GM18526 (cell line): ENCODE measurements around the gene PRMT9.

ENCODE experiments used
- POLR2A ChIP-seq: IDR thresholded peaks from 3 replicates; pipeline ENCODE4 v1.6.1; 2011; ENCODE audit not compliant: insufficient read length; ENCODE audit errors: extremely low read depth

PRMT9 gene

DNA sequence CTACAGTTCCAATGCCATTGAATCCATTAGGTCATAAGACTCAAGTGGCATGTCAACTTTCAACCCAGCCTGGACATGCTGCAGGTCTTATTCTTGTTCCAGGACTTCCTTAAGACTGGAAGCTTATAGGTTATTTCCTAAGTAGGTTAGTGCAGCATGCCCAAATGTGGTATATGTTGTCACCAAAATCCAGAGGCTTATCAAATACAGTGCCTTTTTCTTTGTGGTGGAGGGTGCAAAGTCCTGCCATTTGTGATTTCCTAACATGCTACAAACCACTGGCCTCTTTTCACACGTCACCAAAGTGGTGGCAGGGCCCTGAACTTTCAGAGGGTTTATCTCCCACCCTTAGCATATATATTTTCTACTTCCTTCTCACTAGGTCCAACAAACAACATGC, 76.5 kb downstream of the PRMT9 start:
- no peak for TF ChIP-seq POLR2A

DNA sequence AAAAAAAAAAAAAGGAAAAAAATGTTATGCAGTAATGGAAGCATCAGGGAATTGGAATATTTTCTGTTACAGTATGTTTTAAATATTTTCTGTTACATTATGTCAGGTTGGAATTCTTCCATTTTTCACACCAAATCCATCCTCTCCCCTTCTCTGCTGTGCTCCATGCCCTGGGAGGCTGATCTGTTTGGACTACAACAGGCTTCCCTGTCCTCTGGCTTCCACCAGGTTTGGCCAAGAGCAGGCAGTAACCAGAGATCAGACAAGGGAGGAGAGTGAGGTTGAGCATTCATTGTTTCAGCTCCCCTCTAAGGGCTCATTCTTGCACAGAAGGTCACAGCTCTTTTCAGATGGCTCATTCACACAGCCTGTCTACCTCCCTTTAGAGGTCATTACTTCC, 78.5 kb downstream of the PRMT9 start:
- TF ChIP-seq POLR2A: no peak

DNA sequence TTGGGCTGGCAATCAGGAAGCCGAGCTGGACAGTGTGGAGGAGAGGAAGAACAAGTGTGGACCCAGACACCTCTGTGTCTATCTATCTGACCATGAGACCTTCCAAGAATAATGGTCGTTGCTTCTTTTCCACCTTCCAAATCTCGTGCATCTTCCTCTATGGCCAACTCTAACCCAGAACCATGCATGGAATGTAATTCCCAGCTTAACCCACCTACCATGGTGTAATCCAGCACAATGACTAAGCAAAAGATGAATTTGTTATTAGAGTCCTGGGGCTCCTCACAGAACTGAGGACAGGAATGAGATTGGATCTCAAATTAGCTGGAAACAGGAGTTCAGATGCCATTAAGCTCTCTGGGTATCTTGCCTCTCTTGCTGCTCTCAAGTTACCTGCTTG, 84.2 kb downstream of the PRMT9 start:
- TF ChIP-seq POLR2A: no peak

DNA sequence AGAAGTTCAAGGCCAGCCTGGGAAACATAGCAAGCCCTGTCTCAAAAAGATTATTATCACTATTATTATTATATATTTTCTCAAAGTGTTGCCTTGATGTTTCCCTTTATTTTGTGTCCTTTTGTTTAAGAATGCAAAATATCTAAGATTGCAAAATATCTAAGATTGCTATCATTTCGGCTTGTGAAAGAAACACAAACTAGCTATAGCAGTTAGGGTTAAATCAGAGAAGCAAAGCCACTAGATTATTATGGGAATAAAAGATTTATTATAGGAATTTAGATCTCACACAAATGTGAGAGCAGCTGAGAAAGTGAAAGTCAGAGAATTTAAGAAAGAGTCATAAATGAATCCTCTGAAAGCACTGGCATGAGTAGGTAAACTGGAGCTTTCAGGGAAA, 84.8 kb downstream of the PRMT9 start:
- TF ChIP-seq POLR2A: no peak

- TF ChIP-seq POLR2A: no peak
Measured at GRCh38 chr4:147597561-147597960, 86.4 kb downstream of the PRMT9 start.

DNA sequence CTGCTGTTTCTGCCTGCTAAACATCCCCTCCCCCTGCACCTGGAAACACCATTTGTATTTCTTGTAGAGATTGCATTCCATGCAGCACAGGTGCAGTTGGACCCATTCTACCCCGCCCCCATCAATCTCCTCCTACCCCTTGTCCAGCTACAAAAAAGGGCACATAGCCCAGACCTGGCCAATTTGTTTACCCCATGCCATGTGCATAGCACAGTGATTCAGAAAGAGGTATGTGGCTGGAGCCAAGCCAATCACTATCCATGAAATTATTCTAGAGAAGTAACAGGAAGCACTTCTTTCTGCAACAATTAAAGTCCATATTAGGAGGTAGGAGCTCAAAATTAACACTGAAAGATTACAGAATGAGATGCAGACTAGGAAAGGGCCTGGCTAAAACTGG, 87.0 kb downstream of the PRMT9 start:
- no peak for TF ChIP-seq POLR2A

DNA sequence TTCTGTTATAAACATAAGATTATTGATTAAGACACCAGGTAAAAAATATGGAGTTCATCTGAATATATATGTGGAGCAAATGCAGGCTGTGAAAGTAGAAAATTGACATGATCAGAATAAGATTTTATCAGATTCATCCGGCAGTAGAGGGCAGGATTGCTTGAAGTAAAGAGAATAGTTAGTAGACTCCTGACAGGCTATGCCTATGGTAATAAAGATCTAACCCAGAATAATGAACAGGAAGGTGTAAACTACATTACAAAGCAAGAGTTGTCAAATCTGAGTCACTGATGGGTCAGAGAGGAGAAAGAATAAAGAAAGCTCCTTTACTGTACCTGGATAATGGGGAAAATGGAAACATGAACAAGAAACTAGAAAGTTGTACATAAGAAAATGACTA, 87.6 kb downstream of the PRMT9 start:
- TF ChIP-seq POLR2A: no peak

- no peak for TF ChIP-seq POLR2A
Measured at GRCh38 chr4:147594578-147594977, 89.4 kb downstream of the PRMT9 start.

DNA sequence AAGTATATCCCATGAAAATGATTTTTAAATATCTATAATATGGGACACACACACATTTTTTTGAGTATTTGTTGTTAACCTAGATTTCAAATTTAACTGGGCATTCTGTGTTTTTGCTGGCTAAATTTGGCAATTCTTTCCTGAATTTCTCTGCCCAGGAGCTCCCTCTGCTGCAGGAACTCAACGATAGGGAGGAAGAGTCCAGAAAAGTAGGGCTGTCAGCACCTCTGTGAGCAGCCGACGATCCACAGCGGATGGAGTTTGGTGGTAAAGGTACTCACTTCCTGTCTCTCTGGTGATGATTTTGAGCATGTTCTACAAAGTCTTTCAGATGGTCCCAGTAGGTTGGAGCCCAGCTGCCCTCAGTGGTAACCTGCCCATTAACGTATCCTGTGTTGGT, 89.9 kb downstream of the PRMT9 start:
- no peak for TF ChIP-seq POLR2A

DNA sequence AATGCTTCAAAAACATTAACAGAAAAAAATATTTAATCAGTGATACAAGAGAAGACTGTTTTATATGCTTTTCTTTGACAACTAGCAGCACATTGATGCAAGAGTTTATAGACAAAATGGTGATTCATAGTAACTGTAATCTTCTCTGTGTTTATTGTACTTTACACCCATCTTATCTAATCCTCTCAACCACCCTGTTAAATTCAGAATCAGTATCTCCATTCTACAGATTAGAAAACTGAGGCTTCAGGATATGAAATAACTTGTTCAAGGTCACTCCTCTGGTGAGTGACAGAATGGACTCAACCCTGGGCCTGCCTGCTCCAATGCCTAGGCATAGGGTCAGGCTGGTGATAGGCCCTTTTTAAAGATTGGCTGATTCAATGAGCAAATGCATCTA, 92.9 kb downstream of the PRMT9 start:
- TF ChIP-seq POLR2A: no peak

DNA sequence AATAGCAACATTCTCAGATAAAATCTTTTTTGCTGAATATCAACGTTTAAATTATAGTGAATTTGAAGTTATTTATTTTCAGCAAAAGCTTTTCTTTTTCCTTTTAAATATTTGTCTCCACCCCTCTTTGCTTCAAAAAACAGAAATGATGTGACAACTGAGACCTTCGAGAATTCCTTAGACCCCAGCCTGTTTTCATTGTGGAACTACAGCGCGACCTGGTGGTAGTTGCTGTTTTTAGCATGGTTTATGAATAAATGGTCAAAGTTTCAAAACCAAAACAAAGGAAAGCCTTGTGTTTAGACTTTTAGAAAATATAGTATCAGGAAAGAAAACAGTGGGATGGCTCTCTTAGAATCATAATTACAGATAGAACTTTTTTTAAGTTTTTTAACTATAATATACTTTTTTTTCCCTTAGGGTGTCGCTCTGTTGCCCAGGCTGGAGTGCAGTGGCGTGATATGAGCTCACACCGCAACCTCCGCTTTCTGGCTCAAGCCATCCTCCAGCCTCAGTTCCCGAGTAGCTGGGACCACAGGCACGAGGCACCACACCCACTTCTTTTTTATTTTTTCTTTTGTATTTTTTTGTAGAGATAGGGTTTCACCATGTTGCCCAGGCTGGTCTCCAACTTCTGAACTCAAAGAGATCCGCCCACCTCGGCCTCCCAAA, 93.6 kb downstream of the PRMT9 start:
- no peak for TF ChIP-seq POLR2A

DNA sequence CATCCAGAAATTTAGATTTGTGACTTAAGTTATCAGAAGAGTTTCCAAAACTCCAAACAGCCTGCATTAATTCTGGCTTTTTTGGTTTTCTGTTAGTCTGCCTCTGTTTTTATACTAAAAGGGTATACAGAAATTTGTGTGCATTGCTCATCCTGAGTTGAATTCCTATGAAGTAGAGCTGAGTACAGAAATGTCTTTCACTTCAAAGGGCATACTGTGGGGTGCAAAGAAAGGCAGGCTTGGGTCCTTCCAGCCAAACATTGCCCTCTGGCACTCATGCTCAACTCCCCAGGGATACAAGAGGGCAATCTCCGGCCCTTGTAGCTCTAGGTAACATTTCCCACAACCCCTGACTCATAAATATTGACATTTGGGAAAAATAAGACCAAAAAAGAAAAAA, 94.4 kb downstream of the PRMT9 start:
- no peak for TF ChIP-seq POLR2A
